OCI-LY3 (cell line): ENCODE results near the gene BTG1.

Source experiments
- H2AFZ ChIP-seq: fragments of 200-600, 300-600 bp; shearing (Covaris generic); 2 replicates; pipeline ENCODE4 v1.6.0; 2014; ENCODE audit warnings: antibody characterized with exemption, low read depth, low read length
- H3K27ac ChIP-seq: fragments of 200-600, 300-600 bp; sonication (generic); 2 replicates; pipeline ENCODE4 v1.5.1; 2014; ENCODE audit warnings: mild to moderate bottlenecking, low read length, moderate library complexity, mixed read lengths
- H3K27me3 ChIP-seq: fragments of 200-600, 300-600 bp; sonication (generic); 2 replicates; pipeline ENCODE4 v1.6.1; 2014; ENCODE audit warnings: low read depth, low read length, mixed read lengths
- H3K36me3 ChIP-seq: fragments of 200-600, 300-600 bp; sonication (generic); replicated peaks from 2 replicates; pipeline ENCODE3; 2014; ENCODE audit warnings: low read depth, low read length, mixed read lengths
- H3K4me1 ChIP-seq: fragments of 300-600, 200-600 bp; sonication (generic); 2 replicates; pipeline ENCODE4 v1.6.1; 2014; ENCODE audit warnings: low read length, mixed read lengths
- H3K4me2 ChIP-seq: fragments of 200-600, 300-600 bp; sonication (generic); 2 replicates; pipeline ENCODE4 v1.6.1; 2014; ENCODE audit warnings: low read length, mixed read lengths
- H3K4me3 ChIP-seq: fragments of 300-600, 200-600 bp; sonication (generic); 2 replicates; pipeline ENCODE4 v1.5.1; 2014; ENCODE audit warnings: antibody characterized with exemption, mild to moderate bottlenecking, low read length, moderate library complexity
- H3K79me2 ChIP-seq: fragments of 300-600, 200-600 bp; shearing (Covaris generic); 2 replicates; pipeline ENCODE4 v1.6.1; 2014; ENCODE audit warnings: mild to moderate bottlenecking, low read length, mixed read lengths
- H3K9ac ChIP-seq: fragments of 300-600, 200-600 bp; shearing (Covaris generic); 2 replicates; pipeline ENCODE4 v1.6.0; 2014; ENCODE audit warnings: mild to moderate bottlenecking, low read length, moderate library complexity
- H3K9me3 ChIP-seq: fragments of 200-600, 300-600 bp; shearing (Covaris generic); 2 replicates; pipeline ENCODE4 v1.6.1; 2014; ENCODE audit warnings: low read length, mixed read lengths; ENCODE audit not compliant: insufficient read depth
- H4K20me1 ChIP-seq: fragments of 200-600, 300-600 bp; sonication (generic); 2 replicates; pipeline ENCODE4 v1.6.1; 2016; ENCODE audit warnings: low read length, mixed read lengths; ENCODE audit not compliant: insufficient read depth
- EZH2phosphoT487 ChIP-seq: fragments of 200-600 bp; shearing (Covaris generic); IDR thresholded peaks from 2 replicates; pipeline ENCODE4 v1.6.1; 2018; ENCODE audit warnings: antibody characterized with exemption, mixed run types, low read depth
- TF ChIP-seq, protein P1 (sequence below): fragments of 200-600, 300-600 bp; sonication (generic); IDR thresholded peaks from 2 replicates; pipeline ENCODE4 v1.5.1; 2014; ENCODE audit warnings: antibody characterized with exemption, low read length, low read depth

BTG1 gene

GRCh38 chr12:92105110-92105509 lies 40.5 kb downstream of the BTG1 start:
- no peak for TF ChIP-seq EZH2phosphoT487
- TF ChIP-seq, protein P1, sequence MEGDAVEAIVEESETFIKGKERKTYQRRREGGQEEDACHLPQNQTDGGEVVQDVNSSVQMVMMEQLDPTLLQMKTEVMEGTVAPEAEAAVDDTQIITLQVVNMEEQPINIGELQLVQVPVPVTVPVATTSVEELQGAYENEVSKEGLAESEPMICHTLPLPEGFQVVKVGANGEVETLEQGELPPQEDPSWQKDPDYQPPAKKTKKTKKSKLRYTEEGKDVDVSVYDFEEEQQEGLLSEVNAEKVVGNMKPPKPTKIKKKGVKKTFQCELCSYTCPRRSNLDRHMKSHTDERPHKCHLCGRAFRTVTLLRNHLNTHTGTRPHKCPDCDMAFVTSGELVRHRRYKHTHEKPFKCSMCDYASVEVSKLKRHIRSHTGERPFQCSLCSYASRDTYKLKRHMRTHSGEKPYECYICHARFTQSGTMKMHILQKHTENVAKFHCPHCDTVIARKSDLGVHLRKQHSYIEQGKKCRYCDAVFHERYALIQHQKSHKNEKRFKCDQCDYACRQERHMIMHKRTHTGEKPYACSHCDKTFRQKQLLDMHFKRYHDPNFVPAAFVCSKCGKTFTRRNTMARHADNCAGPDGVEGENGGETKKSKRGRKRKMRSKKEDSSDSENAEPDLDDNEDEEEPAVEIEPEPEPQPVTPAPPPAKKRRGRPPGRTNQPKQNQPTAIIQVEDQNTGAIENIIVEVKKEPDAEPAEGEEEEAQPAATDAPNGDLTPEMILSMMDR: no peak
- H3K27me3 ChIP-seq: no peaks in the 10 kb centered on the region
- H3K9me3 ChIP-seq: no peaks in the 10 kb centered on the region
- no peaks in the 10 kb centered on the region for H4K20me1 ChIP-seq
- no peak overlapping the region for H3K4me2 ChIP-seq
- no peak overlapping the region for H3K9ac ChIP-seq
- H3K4me1 ChIP-seq: peaks cover 4% of the 10 kb centered on the region; the same call in 1 of the 2 replicates
- no peak overlapping the region for H2AFZ ChIP-seq
- no peak overlapping the region for H3K27ac ChIP-seq
- peaks cover 10% of the 10 kb centered on the region for H3K36me3 ChIP-seq
- no peak overlapping the region for H3K4me3 ChIP-seq
- H3K79me2 ChIP-seq: peaks cover 76% of the 10 kb centered on the region

DNA sequence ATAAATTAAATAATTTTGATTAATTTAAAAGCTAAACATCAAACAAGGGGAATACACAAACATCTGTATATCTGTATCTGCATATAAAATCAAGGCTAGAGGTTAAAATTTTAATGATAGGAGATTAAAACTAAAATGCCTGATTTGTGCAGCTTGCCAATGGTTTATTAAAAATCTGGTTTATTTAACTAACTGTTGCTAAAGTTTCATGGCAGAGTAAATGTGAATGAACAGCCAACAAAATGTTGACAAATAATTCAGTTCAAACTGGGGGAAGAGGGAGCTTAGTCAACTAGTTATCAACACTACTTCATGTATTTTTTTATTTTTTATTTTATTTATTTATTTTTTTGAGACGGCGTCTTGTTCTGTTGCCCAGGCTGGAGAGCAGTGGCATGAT lies 43.0 kb downstream of the BTG1 start:
- Histone ChIP-seq H3K79me2 (peaks cover 63% of the 10 kb centered on the region), H3K4me2 (no peak overlapping the region), H3K9ac (no peak overlapping the region), H2AFZ (no peak overlapping the region), H3K4me1 (peaks cover 4% of the 10 kb centered on the region; the same call in 1 of the 2 replicates), H3K36me3 (peaks cover 10% of the 10 kb centered on the region), H3K9me3 (no peaks in the 10 kb centered on the region), H3K27ac (no peak overlapping the region), H3K27me3 (no peaks in the 10 kb centered on the region), H4K20me1 (no peaks in the 10 kb centered on the region), H3K4me3 (no peak overlapping the region)
- TF ChIP-seq, protein P1: no peak
- TF ChIP-seq EZH2phosphoT487: no peak

DNA sequence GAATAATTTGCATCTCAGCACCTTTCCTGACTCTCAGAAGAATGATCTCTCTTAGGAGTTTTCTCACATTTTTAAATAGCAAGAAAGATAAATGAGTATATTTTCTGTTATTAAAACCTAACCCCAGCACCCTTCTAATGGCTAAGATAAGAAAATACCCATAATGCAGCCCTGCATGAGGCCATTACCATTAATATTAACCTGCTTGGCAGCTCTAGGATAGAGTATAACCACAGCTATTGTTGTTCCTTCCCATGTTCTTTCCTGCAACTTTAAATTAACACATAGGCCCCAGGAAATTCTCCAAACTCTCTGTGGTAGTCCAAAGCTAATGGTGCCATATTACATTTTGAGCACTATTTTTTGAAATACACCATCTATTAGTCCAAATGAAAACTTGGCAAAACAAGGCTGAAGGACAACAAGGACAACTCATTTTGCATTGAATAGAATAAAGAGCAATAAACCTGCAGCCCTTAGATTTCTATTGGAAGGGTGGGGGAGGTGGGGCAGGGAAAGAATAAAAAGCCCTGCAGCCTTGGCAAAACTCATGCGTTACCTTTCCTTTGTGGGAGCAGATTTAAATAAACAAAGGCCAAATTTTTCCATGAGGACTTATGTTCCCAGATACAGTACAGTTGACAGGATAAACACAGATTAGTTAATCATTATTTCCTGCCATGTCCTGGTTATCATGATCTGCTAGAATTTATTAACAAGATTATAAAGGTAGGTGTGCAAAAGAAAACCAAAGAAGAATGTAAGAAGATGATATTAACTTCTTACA lies 46.9 kb downstream of the BTG1 start:
- Histone ChIP-seq H3K27ac (no peak overlapping the region), H3K79me2 (peaks cover 47% of the 10 kb centered on the region), H3K4me3 (no peak overlapping the region), H3K9ac (no peak overlapping the region), H3K4me1 (peaks cover 5% of the 10 kb centered on the region; the same call in 1 of the 2 replicates), H2AFZ (no peak overlapping the region), H3K9me3 (no peaks in the 10 kb centered on the region), H3K36me3 (peaks cover 10% of the 10 kb centered on the region), H3K27me3 (no peaks in the 10 kb centered on the region), H3K4me2 (no peak overlapping the region), H4K20me1 (no peaks in the 10 kb centered on the region)
- TF ChIP-seq, protein P1: no peak
- no peak for TF ChIP-seq EZH2phosphoT487

GRCh38 chr12:92096346-92097136 lies 49.1 kb downstream of the BTG1 start:
- Histone ChIP-seq H4K20me1 (no peaks in the 10 kb centered on the region), H3K79me2 (peaks cover 45% of the 10 kb centered on the region), H3K27ac (no peak overlapping the region), H3K9ac (no peak overlapping the region), H3K4me3 (no peak overlapping the region), H3K27me3 (no peaks in the 10 kb centered on the region), H3K9me3 (no peaks in the 10 kb centered on the region), H3K36me3 (peaks cover 10% of the 10 kb centered on the region), H3K4me2 (no peak overlapping the region), H3K4me1 (peaks cover 5% of the 10 kb centered on the region; the same call in 1 of the 2 replicates), H2AFZ (no peak overlapping the region)
- TF ChIP-seq EZH2phosphoT487: no peak
- TF ChIP-seq, protein P1: no peak
